H9 (cell line): ENCODE results near the gene SCN1B. TPM values are rescaled to one million over a fixed set of nuclear protein-coding genes. Genes with fewer than 3 reads are reported as not detected.

Experiments used
- DNase-seq: peaks from one replicate; pipeline ENCODE4 v3.0.0-alpha.2; 2017
- H2AFZ ChIP-seq: one replicate; pipeline ENCODE4 v1.6.1; 2013; ENCODE audit warnings: mild to moderate bottlenecking, low read length, control low read depth, moderate library complexity
- H2AK5ac ChIP-seq: 2 replicates; pipeline ENCODE4 v1.6.1; 2013; ENCODE audit warnings: low read length, control low read depth, mixed read lengths; ENCODE audit not compliant: insufficient read length
- H2BK120ac ChIP-seq: one replicate; pipeline ENCODE4 v1.6.1; 2013; ENCODE audit warnings: low read depth, mild to moderate bottlenecking, low read length, control low read depth, inconsistent platforms; ENCODE audit not compliant: poor library complexity, severe bottlenecking
- H2BK12ac ChIP-seq: 2 replicates; pipeline ENCODE4 v1.6.1; 2013; ENCODE audit warnings: low read length, control low read depth, mixed read lengths, low read depth; ENCODE audit not compliant: insufficient read length
- H2BK15ac ChIP-seq: 2 replicates; pipeline ENCODE4 v1.6.1; 2013; ENCODE audit warnings: low read depth, low read length, control low read depth
- H2BK20ac ChIP-seq: one replicate; pipeline ENCODE4 v1.6.1; 2013; ENCODE audit warnings: low read depth, mild to moderate bottlenecking, low read length, control low read depth, inconsistent platforms; ENCODE audit not compliant: poor library complexity, severe bottlenecking
- H2BK5ac ChIP-seq: 2 replicates; pipeline ENCODE4 v1.6.1; 2013; ENCODE audit warnings: low read length, control low read depth, mixed read lengths; ENCODE audit not compliant: insufficient read length
- H3K14ac ChIP-seq: 2 replicates; pipeline ENCODE4 v1.6.1; 2013; ENCODE audit warnings: low read length, control low read depth; ENCODE audit not compliant: insufficient read depth
- H3K18ac ChIP-seq: 2 replicates; pipeline ENCODE4 v1.6.1; 2013; ENCODE audit warnings: low read depth, mild to moderate bottlenecking, mixed read lengths, low read length, control low read depth; ENCODE audit not compliant: insufficient read length
- H3K23ac ChIP-seq: 2 replicates; pipeline ENCODE4 v1.6.1; 2013; ENCODE audit warnings: low read length, control low read depth, mixed read lengths, low read depth; ENCODE audit not compliant: insufficient read length
- H3K23me2 ChIP-seq: 2 replicates; pipeline ENCODE4 v1.6.1; 2013; ENCODE audit warnings: low read depth, mild to moderate bottlenecking, mixed read lengths, low read length, control low read depth; ENCODE audit not compliant: insufficient read length, poor library complexity, severe bottlenecking
- H3K27ac ChIP-seq: 2 replicates; pipeline ENCODE4 v1.5.1; 2013; ENCODE audit warnings: low read length, control low read depth, mixed read lengths, low read depth; ENCODE audit not compliant: insufficient read length
- H3K27me3 ChIP-seq: 2 replicates; pipeline ENCODE4 v1.6.1; 2013; ENCODE audit warnings: low read length, control low read depth, inconsistent platforms; ENCODE audit not compliant: insufficient read depth
- H3K4ac ChIP-seq: 2 replicates; pipeline ENCODE4 v1.6.1; 2013; ENCODE audit warnings: low read depth, mild to moderate bottlenecking, control low read depth, inconsistent platforms, low read length, moderate library complexity
- H3K4me1 ChIP-seq: 2 replicates; pipeline ENCODE4 v1.6.1; 2013; ENCODE audit warnings: low read length, control low read depth, inconsistent platforms; ENCODE audit not compliant: insufficient read depth
- H3K4me2 ChIP-seq: 2 replicates; pipeline ENCODE4 v1.6.1; 2013; ENCODE audit warnings: low read length, control low read depth, mixed read lengths; ENCODE audit not compliant: insufficient read length, insufficient read depth
- H3K56ac ChIP-seq: 2 replicates; pipeline ENCODE4 v1.6.1; 2013; ENCODE audit warnings: low read depth, mild to moderate bottlenecking, mixed read lengths, low read length, control low read depth; ENCODE audit not compliant: insufficient read length
- H3K79me1 ChIP-seq: 2 replicates; pipeline ENCODE4 v1.6.1; 2013; ENCODE audit warnings: low read depth, mild to moderate bottlenecking, moderate library complexity, low read length, control low read depth, inconsistent platforms; ENCODE audit not compliant: insufficient read depth, poor library complexity, severe bottlenecking
- H3K79me2 ChIP-seq: 2 replicates; pipeline ENCODE4 v1.6.1; 2013; ENCODE audit warnings: low read length, control low read depth, inconsistent platforms; ENCODE audit not compliant: insufficient read depth
- H3K9ac ChIP-seq: 2 replicates; pipeline ENCODE4 v1.6.1; 2013; ENCODE audit warnings: low read length, control low read depth, mixed read lengths; ENCODE audit not compliant: insufficient read length; ENCODE audit errors: extremely low read depth
- H3K9me3 ChIP-seq: one replicate; pipeline ENCODE4 v1.6.1; 2013; ENCODE audit warnings: low read depth, low read length, inconsistent platforms; ENCODE audit not compliant: control insufficient read depth
- H3T11ph ChIP-seq: one replicate; pipeline ENCODE4 v1.6.1; 2013; ENCODE audit warnings: mild to moderate bottlenecking, low read length, control low read depth, inconsistent platforms
- H4K20me1 ChIP-seq: one replicate; pipeline ENCODE4 v1.6.1; 2013; ENCODE audit not compliant: control insufficient read depth, insufficient read length, insufficient read depth
- H4K5ac ChIP-seq: 2 replicates; pipeline ENCODE4 v1.6.1; 2013; ENCODE audit warnings: low read depth, mild to moderate bottlenecking, mixed read lengths, low read length, control low read depth; ENCODE audit not compliant: insufficient read length
- H4K8ac ChIP-seq: replicated peaks from 2 replicates; pipeline ENCODE4 v1.6.1; 2013; ENCODE audit warnings: low read length, control low read depth, mixed read lengths, low read depth; ENCODE audit not compliant: insufficient read length
- H4K91ac ChIP-seq: 2 replicates; pipeline ENCODE4 v1.6.1; 2013; ENCODE audit warnings: low read depth, mild to moderate bottlenecking, moderate library complexity, mixed read lengths, low read length, control low read depth; ENCODE audit not compliant: insufficient read length
- H3K27ac Mint-ChIP-seq, 3 experiments: 2 replicates in 2 of 3; 3 replicates in 1 of 3; pipeline ENCODE4 v1.8.0; 2020 to 2021; ENCODE audit warnings: mixed read lengths in 3 of 3, mild to moderate bottlenecking in 1 of 3, moderate library complexity in 1 of 3
- H3K27me3 Mint-ChIP-seq: 2 replicates; pipeline ENCODE4 v1.8.0; 2021; ENCODE audit warnings: low read depth, mild to moderate bottlenecking, moderate library complexity, mixed read lengths
- H3K36me3 Mint-ChIP-seq, 3 experiments: 2 replicates in 2 of 3; 3 replicates in 1 of 3; pipeline ENCODE4 v1.8.0; 2020 to 2021; ENCODE audit warnings: low read depth in 3 of 3, mixed read lengths in 3 of 3; ENCODE audit not compliant: insufficient read depth in 1 of 3
- H3K4me1 Mint-ChIP-seq, 2 experiments: 2 replicates each; pipeline ENCODE4 v1.8.0; 2020; ENCODE audit warnings: mixed read lengths in 2 of 2
- H3K4me3 Mint-ChIP-seq, 2 experiments: 2 replicates in 1 of 2; 3 replicates in 1 of 2; pipeline ENCODE4 v1.8.0; 2020 to 2021; ENCODE audit warnings: mild to moderate bottlenecking in 2 of 2, mixed read lengths in 2 of 2, moderate library complexity in 1 of 2
- H3K9me3 Mint-ChIP-seq, 2 experiments: 2 replicates in 1 of 2; 3 replicates in 1 of 2; pipeline ENCODE4 v1.8.0; 2020; ENCODE audit warnings: mild to moderate bottlenecking in 2 of 2, mixed read lengths in 2 of 2, moderate library complexity in 1 of 2
- WGBS: extraction: QIAGEN DNeasy Blood & Tissue Kit; methylation state at CpG from one replicate; pipeline ENCODE4 v1.1.7; 2013; ENCODE audit warnings: missing lambda C conversion rate, low lambda C conversion rate, mixed read lengths; ENCODE audit not compliant: insufficient read length; ENCODE audit errors: extremely low coverage; 5-methylcytosine and 5-hydroxymethylcytosine counted together
- total RNA-seq: library from RNA; stranded (reverse); gene quantifications from 2 replicates; pipeline ENCODE4 v1.2.1, GENCODE V29; 2021
- TF ChIP-seq, protein P1 (sequence below): fragments of 200-600 bp; sonication (generic); conservative IDR thresholded peaks from 3 replicates; pipeline ENCODE4 v1.8.0; 2021; ENCODE audit warnings: antibody characterized with exemption, mild to moderate bottlenecking

Gene SCN1B
- total RNA-seq, 1 experiment from 2014 or later: 3.8 TPM

GRCh38 chr19:35008891-35009341 is 21.4 kb upstream of the SCN1B start:
- Histone ChIP-seq H2AK5ac (no peak overlapping the region), H4K20me1 (peaks cover 2% of the 10 kb centered on the region)
- H3K36me3 Mint-ChIP-seq: peaks cover 63 to 84% (median 79%) of the 10 kb centered on the region in 3 experiments

More at GRCh38 chr19:35008891-35009341, 21.4 kb upstream of the SCN1B start:
- no peak overlapping the region; the same call in 1 of the 2 replicates for H3K14ac ChIP-seq
- H3K79me2 ChIP-seq: peaks cover 22% of the 10 kb centered on the region; the same call in 1 of the 2 replicates
- no peak overlapping the region for H4K91ac ChIP-seq
- no peak overlapping the region for H3K56ac ChIP-seq
- no CpG with 5 or more reads among the region's 12 CpGs for WGBS
- Mint-ChIP-seq H3K27ac (no peak overlapping the region; a peak in 1 of 7 replicates), H3K27me3 (no peaks in the 10 kb centered on the region), H3K4me1 (peaks cover 4 to 11% of the 10 kb centered on the region in 2 experiments; a peak in 3 of 4 replicates), H3K9me3 (no peaks in the 10 kb centered on the region), H3K4me3 (no peak overlapping the region)
- no peak overlapping the region for H2BK15ac ChIP-seq
- no peak overlapping the region for H2BK5ac ChIP-seq
- no peak overlapping the region for H3K4me2 ChIP-seq
- no peak overlapping the region for H3K4ac ChIP-seq
- no peak overlapping the region for H2BK12ac ChIP-seq
- no peak overlapping the region for H3K9ac ChIP-seq
- no peak for DNase-seq
- no peak overlapping the region for H2BK120ac ChIP-seq
- TF ChIP-seq, protein P1, sequence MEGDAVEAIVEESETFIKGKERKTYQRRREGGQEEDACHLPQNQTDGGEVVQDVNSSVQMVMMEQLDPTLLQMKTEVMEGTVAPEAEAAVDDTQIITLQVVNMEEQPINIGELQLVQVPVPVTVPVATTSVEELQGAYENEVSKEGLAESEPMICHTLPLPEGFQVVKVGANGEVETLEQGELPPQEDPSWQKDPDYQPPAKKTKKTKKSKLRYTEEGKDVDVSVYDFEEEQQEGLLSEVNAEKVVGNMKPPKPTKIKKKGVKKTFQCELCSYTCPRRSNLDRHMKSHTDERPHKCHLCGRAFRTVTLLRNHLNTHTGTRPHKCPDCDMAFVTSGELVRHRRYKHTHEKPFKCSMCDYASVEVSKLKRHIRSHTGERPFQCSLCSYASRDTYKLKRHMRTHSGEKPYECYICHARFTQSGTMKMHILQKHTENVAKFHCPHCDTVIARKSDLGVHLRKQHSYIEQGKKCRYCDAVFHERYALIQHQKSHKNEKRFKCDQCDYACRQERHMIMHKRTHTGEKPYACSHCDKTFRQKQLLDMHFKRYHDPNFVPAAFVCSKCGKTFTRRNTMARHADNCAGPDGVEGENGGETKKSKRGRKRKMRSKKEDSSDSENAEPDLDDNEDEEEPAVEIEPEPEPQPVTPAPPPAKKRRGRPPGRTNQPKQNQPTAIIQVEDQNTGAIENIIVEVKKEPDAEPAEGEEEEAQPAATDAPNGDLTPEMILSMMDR: no peak
- H3K79me1 ChIP-seq: peaks cover 11% of the 10 kb centered on the region
- no peak overlapping the region for H4K8ac ChIP-seq
- H4K5ac ChIP-seq: no peak overlapping the region
- no peak overlapping the region for H2BK20ac ChIP-seq
- H3K9me3 ChIP-seq: no peaks in the 10 kb centered on the region
- no peaks in the 10 kb centered on the region for H3K4me1 ChIP-seq
- no peaks in the 10 kb centered on the region for H3K23me2 ChIP-seq
- no peaks in the 10 kb centered on the region for H3K27me3 ChIP-seq
- no peak overlapping the region for H2AFZ ChIP-seq
- no peak overlapping the region for H3K23ac ChIP-seq
- no peak overlapping the region for H3K27ac ChIP-seq
- no peak overlapping the region for H3T11ph ChIP-seq
- H3K18ac ChIP-seq: no peak overlapping the region
